ENCODE results near the gene ZNF438.

ZNF438 gene

DNA sequence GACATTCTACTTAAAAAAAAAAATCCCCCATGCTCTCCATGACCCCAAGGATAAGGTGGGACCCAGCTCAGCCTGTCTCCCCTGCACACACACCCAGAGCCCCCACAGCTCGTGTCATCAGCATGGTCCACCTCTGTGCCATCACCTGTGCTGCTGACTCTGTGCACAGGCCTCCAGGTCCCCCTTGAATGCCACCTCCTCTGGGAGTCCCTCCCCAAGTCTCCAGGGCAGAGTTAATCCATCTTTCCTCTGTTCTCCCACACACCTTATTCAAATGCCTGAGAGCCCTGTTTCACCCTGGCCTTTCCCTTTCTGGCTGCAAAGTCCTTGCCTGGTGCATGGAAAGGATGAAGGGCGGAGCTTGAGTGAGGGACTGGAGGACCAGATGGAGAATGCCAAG, 208.0 kb downstream of the ZNF438 start:
- TF ChIP-seq Cebpa-rat (IDR thresholded peaks at IDR 0.05) = no peak
- Histone ChIP-seq H3K4me2 (no peak overlapping the region), H3K9me3 (replicated peaks in 1 of 11) (no peaks in the 10 kb centered on the region), H3K27ac (no peak overlapping the region), H3K4me3 (no peak overlapping the region), H3K4me1 (peaks cover 0 to 8% (median 3%) of the 10 kb centered on the region in 10 experiments; a peak in 13 of 20 replicates), H3K36me3 (no peaks in the 10 kb centered on the region), H4K20me1 (no peaks in the 10 kb centered on the region), H3K9ac (no peak overlapping the region), H3K27me3 (no peaks in the 10 kb centered on the region)

DNA sequence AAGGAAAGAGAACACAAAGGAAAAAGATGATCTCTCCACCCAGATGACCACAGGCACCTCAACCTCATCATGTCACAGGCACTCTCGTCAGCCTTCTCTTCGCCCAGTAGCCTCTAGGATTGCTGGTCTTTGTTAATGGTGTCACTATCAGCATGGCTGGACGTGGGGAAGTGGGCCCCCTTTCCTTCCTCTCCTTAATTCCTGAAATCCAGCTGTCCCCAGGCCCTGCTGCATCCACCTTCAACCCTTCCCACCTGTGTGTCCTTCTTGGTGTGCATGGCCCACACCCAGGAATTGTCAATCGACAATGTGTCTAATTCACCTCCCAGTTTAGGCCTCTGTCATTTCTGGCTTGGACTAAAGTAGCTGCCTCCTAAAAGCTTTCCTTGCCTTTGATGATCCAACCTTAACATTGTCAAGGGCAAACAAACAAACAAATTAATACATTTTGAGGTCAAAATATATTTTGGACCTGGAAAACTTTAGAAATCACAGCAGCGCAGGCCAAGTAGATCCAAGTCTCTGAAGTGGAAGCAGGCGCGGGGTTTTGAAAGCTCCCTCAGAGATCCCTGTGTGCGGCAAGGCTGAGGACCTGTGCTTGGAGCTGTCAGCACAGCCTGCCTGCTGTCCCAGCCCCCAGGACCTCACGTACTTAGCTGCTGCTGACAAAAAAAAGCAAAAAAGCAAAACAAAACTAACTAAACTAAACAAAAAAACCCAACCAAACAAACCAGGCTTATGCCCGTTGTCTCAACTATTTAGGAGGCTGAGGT, 208.8 kb downstream of the ZNF438 start:
- no peak overlapping the region for H3K4me3 ChIP-seq

DNA sequence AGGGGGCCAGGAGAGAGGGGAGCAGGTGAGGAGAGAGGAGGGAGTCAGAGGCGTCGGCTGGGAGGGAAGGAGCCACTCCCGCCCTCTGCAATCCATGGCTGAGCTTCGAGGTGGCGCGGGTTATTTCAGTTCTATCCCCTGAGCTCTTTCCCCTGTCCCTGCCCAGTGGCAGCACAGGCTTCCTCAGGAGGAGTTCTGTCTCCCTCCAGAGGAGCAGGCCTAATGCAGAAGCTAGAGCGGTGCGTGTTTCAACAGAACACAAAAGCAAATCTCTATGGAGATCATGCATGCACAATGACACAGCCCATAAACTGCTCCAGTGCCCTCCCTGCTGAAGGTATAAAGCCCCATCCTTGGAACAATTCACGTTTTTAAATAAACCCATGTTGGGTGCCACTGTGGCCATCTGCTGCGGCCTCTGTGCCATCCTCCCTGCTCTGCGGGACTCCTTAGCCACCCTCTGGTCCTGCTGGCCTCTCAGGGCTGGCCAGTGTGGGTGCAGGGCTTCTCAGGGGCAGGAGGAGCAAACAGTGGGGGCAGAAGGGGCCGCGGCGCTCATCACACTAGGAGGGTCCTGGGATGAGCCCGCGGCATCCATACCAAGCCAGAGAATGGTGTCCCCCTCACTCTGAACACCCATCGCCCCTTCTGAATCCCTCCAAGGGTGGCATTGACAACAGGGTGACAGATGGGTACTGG, 209.5 kb downstream of the ZNF438 start:
- Histone ChIP-seq H3K4me3 (no peak overlapping the region), H3K27ac (no peak overlapping the region), H3K4me2 (no peak overlapping the region), H3K9ac (no peak overlapping the region), H3K27me3 (no peaks in the 10 kb centered on the region), H3K9me3 (replicated peaks in 1 of 11) (no peaks in the 10 kb centered on the region), H4K20me1 (no peaks in the 10 kb centered on the region), H3K36me3 (no peaks in the 10 kb centered on the region), H3K4me1 (peaks cover 11 to 21% (median 14%) of the 10 kb centered on the region in 10 experiments)
- TF ChIP-seq Cebpa-rat (IDR thresholded peaks at IDR 0.05) = no peak

More for the DNA sequence above, 208.8 kb downstream of the ZNF438 start:
- Histone ChIP-seq H3K9me3 (replicated peaks in 1 of 11) (no peaks in the 10 kb centered on the region), H3K4me1 (peaks cover 5 to 16% (median 11%) of the 10 kb centered on the region in 10 experiments), H3K27ac (no peak overlapping the region), H3K27me3 (no peaks in the 10 kb centered on the region), H3K36me3 (no peaks in the 10 kb centered on the region), H3K4me2 (no peak overlapping the region), H3K9ac (no peak overlapping the region), H4K20me1 (no peaks in the 10 kb centered on the region)
- TF ChIP-seq Cebpa-rat (IDR thresholded peaks at IDR 0.05) = no peak

DNA sequence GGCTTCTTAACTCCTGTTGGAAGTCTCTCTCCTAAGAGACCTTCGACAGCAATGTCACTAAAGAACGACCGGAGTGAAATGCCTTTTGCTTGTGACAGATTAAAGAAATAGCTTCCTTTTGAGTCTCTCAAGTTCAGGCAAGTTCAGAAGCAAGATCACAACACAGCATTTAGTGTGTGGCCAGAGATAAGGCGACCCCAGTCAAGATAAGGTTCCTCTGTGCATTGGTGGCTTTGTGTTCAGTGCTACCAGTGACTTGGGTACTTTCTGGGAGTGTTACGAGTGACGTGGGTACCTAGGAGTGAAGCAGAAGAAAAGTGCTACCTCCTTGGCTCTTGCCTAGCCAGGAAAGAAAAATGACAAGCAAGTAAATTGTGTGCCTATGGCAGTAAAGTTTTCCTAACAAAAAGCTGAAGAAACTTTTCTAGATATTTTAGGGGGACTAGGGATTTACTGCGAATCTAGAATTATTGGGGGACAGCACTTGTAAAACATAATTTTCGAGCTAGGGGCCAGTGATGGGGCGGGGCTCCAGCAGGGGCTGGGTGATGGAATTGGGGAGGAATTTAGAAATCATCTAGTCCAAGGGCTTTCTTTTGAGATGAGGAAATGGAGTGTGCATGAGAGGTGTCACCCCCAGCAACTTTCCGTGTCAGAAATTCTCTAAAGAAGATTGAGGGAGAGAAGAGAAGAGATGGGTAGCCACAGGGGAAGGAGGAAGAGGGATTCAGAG, 210.2 kb downstream of the ZNF438 start:
- no peak for TF ChIP-seq Cebpa-rat (IDR thresholded peaks at IDR 0.05)
- Histone ChIP-seq H3K4me2 (no peak overlapping the region), H3K9ac (no peak overlapping the region)

DNA sequence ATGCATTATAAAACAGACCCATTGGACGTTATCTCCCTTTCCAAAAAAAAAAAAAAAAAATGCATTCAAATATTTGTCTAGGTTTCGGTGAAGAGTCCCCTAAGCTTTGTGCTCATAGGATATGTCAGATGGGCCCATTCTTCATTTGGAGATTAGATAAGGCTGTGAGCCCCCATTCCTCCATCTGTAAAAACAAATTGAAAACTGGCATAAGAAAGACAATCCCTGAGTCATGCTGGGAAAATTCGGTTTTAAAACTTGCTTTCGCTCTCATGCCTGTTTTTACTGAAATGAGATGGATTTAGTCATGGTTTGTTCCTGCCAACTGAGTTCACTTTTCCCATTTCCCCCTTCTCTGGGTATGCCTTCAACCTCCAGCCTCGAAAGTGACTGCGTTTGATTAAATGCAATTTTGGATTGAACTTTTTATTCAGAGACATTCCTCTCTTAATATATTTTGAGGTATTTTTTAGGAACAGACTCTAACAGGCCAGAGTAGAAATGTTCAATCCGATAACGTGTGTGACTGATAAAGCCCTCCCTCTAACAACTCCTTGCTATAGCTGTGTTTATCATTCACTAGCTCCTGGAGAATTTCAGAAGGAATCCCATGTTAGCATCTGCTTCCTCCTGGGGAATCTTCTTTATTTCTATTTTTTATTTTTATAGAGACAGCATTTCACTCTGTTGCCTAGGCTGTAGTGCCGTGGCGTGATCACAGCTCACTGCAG, 211.2 kb downstream of the ZNF438 start:
- H3K4me2 ChIP-seq = peak overlapping the region in 1 of 11 experiments; percentile 2; a peak in 1 of 22 replicates
- H3K27me3 ChIP-seq = no peaks in the 10 kb centered on the region
- no peak for TF ChIP-seq Cebpa-rat (IDR thresholded peaks at IDR 0.05)
- no peaks in the 10 kb centered on the region for H4K20me1 ChIP-seq
- H3K4me1 ChIP-seq = peaks cover 11 to 30% (median 21%) of the 10 kb centered on the region in 10 experiments
- H3K9ac ChIP-seq = no peak overlapping the region
- H3K27ac ChIP-seq = no peak overlapping the region
- H3K9me3 ChIP-seq (replicated peaks in 1 of 11) = no peaks in the 10 kb centered on the region
- no peaks in the 10 kb centered on the region for H3K36me3 ChIP-seq
- no peak overlapping the region for H3K4me3 ChIP-seq

More for the DNA sequence above, 210.2 kb downstream of the ZNF438 start:
- Histone ChIP-seq H4K20me1 (no peaks in the 10 kb centered on the region), H3K9me3 (replicated peaks in 1 of 11) (no peaks in the 10 kb centered on the region), H3K4me1 (peaks cover 11 to 21% (median 14%) of the 10 kb centered on the region in 10 experiments), H3K27me3 (no peaks in the 10 kb centered on the region), H3K36me3 (no peaks in the 10 kb centered on the region), H3K4me3 (no peak overlapping the region), H3K27ac (no peak overlapping the region)

DNA sequence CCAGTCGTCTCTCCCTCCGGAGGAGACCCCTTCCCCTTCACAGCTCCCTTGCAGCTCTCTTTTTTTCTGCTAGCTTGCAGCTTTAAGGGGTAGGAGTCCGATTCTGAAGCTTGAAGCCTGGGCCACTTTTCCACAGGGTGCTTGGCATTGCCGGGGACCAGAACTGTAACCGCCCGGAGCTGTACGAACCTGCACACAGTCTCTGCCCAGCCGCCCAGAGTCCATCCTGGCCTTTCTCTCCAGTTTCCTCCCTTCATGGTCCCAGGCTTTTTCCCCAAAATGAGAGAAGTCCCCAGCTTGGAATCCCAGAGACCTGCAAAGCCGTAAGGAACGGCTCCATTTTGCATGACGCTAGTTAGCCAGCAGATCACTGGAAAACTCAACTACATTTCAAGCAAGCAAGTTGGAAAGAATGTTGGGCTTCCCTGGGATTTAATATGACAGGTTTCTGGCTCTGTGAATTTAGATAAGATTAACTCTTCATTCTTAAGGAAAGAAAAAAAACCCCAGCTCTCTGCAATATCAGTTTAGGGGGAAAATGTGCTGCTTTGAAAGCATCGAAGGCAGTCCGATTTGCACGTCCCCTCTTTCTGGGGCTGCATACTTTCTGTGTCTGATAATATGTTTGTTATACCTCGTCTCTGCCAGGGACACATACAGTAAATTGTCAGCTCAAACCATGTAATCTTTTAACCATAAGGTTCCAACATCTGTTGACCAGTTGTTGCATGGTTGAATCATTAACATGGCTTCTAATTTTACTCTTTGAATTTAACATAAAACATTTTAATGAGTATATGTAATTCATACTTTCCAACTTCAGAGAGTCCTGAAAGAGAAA, 212.1 kb downstream of the ZNF438 start:
- Histone ChIP-seq H3K9ac (no peak overlapping the region), H3K4me2 (peak overlapping the region in 1 of 11 experiments; percentile 2; a peak in 1 of 22 replicates)
- no peak for TF ChIP-seq Cebpa-rat (IDR thresholded peaks at IDR 0.05)

DNA sequence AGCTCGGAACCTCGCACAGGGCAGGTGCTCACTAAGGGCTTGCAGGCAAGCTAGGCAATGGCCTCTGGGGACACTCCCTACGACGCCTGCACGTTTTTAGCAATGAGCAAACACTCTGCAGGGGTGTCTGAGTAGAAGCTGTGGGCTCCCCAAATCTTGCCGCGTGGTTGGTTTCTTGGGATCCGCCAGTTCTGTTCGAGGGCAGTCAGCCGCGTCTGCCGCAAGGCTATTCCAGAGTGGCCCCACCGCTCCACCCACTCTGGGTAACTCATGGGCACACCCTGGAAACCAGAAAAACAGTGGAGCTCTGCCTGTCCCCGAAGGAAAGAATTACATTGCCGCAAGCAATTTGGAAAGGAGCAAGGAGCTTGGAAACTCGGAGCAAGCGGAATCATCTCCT, 212.8 kb downstream of the ZNF438 start:
- TF ChIP-seq Cebpa-rat (IDR thresholded peaks at IDR 0.05) = no peak
- Histone ChIP-seq H3K27me3 (no peaks in the 10 kb centered on the region), H3K36me3 (no peaks in the 10 kb centered on the region), H3K4me1 (peaks cover 18 to 40% (median 28%) of the 10 kb centered on the region in 10 experiments), H3K4me3 (no peak overlapping the region), H3K9me3 (replicated peaks in 1 of 11) (no peaks in the 10 kb centered on the region), H4K20me1 (no peaks in the 10 kb centered on the region), H3K9ac (no peak overlapping the region), H3K4me2 (peak overlapping the region in 9 of 11 experiments; percentile 44 to 81 (median 67); a peak in 11 of 22 replicates), H3K27ac (no peak overlapping the region)

More for the DNA sequence above, 212.1 kb downstream of the ZNF438 start:
- no peaks in the 10 kb centered on the region for H3K27me3 ChIP-seq
- no peaks in the 10 kb centered on the region for H3K36me3 ChIP-seq
- H3K27ac ChIP-seq = no peak overlapping the region
- H3K4me1 ChIP-seq = peaks cover 11 to 35% (median 21%) of the 10 kb centered on the region in 10 experiments
- no peaks in the 10 kb centered on the region for H4K20me1 ChIP-seq
- no peaks in the 10 kb centered on the region for H3K9me3 ChIP-seq (replicated peaks in 1 of 11)
- no peak overlapping the region for H3K4me3 ChIP-seq

DNA sequence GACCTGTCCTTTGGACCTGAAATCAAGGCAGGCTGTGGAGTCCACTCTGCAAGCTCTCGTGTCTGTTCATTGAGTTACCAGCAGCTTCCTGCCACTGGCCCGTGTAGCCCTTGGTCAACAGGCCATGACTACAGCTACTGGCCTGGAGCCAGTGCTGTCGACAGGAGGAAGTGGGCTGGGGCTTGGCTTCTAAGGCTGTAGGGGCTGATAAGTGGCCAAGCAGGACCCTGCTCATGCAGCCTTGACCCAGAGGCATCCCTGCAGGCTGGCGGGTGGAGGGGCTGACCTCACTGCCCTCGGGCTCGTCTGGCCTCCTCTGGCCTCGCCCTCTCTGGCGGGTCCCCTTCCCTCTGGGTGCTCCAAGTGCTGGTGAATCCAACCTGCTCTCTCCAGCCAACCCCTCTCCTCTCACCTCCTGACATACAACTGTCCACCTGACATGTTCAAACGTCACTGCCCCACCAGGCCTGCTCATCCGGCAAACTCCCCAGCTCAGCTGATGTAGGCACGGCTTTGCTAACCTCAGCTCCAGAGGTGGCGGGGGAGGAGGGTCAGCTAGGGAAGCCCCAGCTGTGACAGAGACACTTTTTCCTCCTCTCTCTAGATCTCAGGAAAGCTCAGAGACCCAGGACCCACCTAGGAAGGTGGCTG, 213.5 kb downstream of the ZNF438 start:
- H3K4me3 ChIP-seq = no peak overlapping the region
- no peak for TF ChIP-seq Cebpa-rat (IDR thresholded peaks at IDR 0.05)
- peak overlapping the region; percentile 44 to 81 (median 67) for H3K4me2 ChIP-seq
- H4K20me1 ChIP-seq = no peaks in the 10 kb centered on the region
- H3K4me1 ChIP-seq = peaks cover 24 to 47% (median 35%) of the 10 kb centered on the region in 10 experiments
- H3K9me3 ChIP-seq (replicated peaks in 1 of 11) = no peaks in the 10 kb centered on the region
- no peaks in the 10 kb centered on the region for H3K27me3 ChIP-seq
- no peak overlapping the region for H3K27ac ChIP-seq
- no peaks in the 10 kb centered on the region for H3K36me3 ChIP-seq
- no peak overlapping the region for H3K9ac ChIP-seq

Measured in BLaER1 treated with 17β-estradiol and CSF1 and Interleukin-3, amounts not matched to agents 10 nM and 100 nM (cell line).